ENCODE results near the gene U2SURP.
A peak's percentile ranks its signal among the peaks of the same experiment; 100 is the strongest.
"Not testable (repeated sequence)": the region's sequence is repeated elsewhere in the genome, so short reads cannot be mapped to it uniquely, and the experiment has no call there.

U2SURP gene

GRCh38 chr3:142983318-142983717, 18.1 kb upstream of the U2SURP start:
- H3K4me1 ChIP-seq (ENCODE audit: control insufficient read depth, insufficient read depth, low read length): no peaks in the 10 kb centered on the region
- H3K36me3 ChIP-seq (ENCODE audit: control insufficient read depth, insufficient read depth, low read length): no peaks in the 10 kb centered on the region
- no peak overlapping the region for H3K9ac ChIP-seq (ENCODE audit: low read length)
- H3K27ac ChIP-seq (ENCODE audit: low read depth, low read length): no peak overlapping the region
- H3K27me3 ChIP-seq (ENCODE audit: control insufficient read depth, insufficient read depth, low read length): no peaks in the 10 kb centered on the region
- H3K4me3 ChIP-seq (ENCODE audit: low read length): no peak overlapping the region

DNA sequence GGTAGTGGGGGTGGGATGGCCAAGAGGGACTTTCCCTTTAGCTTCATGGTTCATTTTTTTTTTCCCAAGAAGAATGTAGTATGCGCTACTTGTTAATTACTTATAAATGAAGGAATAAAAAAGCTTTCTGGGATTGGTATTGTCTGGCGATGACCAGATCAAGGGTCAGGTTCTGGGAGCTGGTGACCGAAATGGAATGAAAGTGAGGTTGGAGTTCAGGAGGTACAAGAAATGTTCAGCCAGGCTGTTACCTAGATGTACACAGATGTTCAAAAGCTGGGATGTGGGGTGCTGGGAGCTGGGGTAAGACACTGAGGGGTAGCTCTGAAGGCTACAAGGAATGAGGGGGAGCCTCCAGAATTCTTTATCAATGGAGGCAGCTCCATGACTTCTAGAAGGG, 17.1 kb upstream of the U2SURP start:
- no peaks in the 10 kb centered on the region for H3K36me3 ChIP-seq (ENCODE audit: control insufficient read depth, insufficient read depth, low read length)
- H3K27me3 ChIP-seq (ENCODE audit: control insufficient read depth, insufficient read depth, low read length): no peaks in the 10 kb centered on the region
- H3K27ac ChIP-seq (ENCODE audit: low read depth, low read length): no peak overlapping the region
- H3K9ac ChIP-seq (ENCODE audit: low read length): no peak overlapping the region
- H3K4me1 ChIP-seq (ENCODE audit: control insufficient read depth, insufficient read depth, low read length): no peaks in the 10 kb centered on the region
- no peak overlapping the region for H3K4me3 ChIP-seq (ENCODE audit: low read length)

- Histone ChIP-seq H3K27ac (ENCODE audit: low read depth, low read length) (no peak overlapping the region), H3K4me1 (ENCODE audit: control insufficient read depth, insufficient read depth, low read length) (no peaks in the 10 kb centered on the region), H3K27me3 (ENCODE audit: control insufficient read depth, insufficient read depth, low read length) (no peaks in the 10 kb centered on the region), H3K9ac (ENCODE audit: low read length) (no peak overlapping the region), H3K4me3 (ENCODE audit: low read length) (no peak overlapping the region), H3K36me3 (ENCODE audit: control insufficient read depth, insufficient read depth, low read length) (no peaks in the 10 kb centered on the region)
Observed at GRCh38 chr3:142987080-142987700, 14.2 kb upstream of the U2SURP start.

- no peaks in the 10 kb centered on the region for H3K36me3 ChIP-seq (ENCODE audit: control insufficient read depth, insufficient read depth, low read length)
- no peak overlapping the region for H3K4me3 ChIP-seq (ENCODE audit: low read length)
- no peak overlapping the region for H3K27ac ChIP-seq (ENCODE audit: low read depth, low read length)
- H3K27me3 ChIP-seq (ENCODE audit: control insufficient read depth, insufficient read depth, low read length): no peaks in the 10 kb centered on the region
- H3K9ac ChIP-seq (ENCODE audit: low read length): no peak overlapping the region
- no peaks in the 10 kb centered on the region for H3K4me1 ChIP-seq (ENCODE audit: control insufficient read depth, insufficient read depth, low read length)
Observed at GRCh38 chr3:142987707-142988106, 13.7 kb upstream of the U2SURP start.

- not testable (repeated sequence) for H3K9ac ChIP-seq (ENCODE audit: low read length); H3K36me3 ChIP-seq (ENCODE audit: control insufficient read depth, insufficient read depth, low read length); H3K4me3 ChIP-seq (ENCODE audit: low read length); H3K27ac ChIP-seq (ENCODE audit: low read depth, low read length); H3K27me3 ChIP-seq (ENCODE audit: control insufficient read depth, insufficient read depth, low read length); H3K4me1 ChIP-seq (ENCODE audit: control insufficient read depth, insufficient read depth, low read length)
Observed at GRCh38 chr3:142988221-142988620, 13.1 kb upstream of the U2SURP start.

DNA sequence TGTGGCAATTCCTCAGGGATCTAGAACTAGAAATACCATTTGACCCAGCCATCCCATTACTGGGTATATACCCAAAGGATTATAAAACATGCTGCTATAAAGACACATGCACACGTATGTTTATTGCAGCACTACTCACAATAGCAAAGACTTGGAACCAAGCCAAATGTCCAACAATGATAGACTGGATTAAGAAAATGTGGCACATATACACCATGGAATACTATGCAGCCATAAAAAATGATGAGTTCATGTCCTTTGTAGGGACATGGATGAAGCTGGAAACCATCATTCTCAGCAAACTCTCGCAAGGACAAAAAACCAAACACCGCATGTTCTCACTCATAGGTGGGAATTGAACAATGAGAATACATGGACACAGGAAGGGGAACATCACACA, 12.5 kb upstream of the U2SURP start:
- not testable (repeated sequence) for H3K4me1 ChIP-seq (ENCODE audit: control insufficient read depth, insufficient read depth, low read length); H3K4me3 ChIP-seq (ENCODE audit: low read length); H3K36me3 ChIP-seq (ENCODE audit: control insufficient read depth, insufficient read depth, low read length); H3K27me3 ChIP-seq (ENCODE audit: control insufficient read depth, insufficient read depth, low read length); H3K9ac ChIP-seq (ENCODE audit: low read length); H3K27ac ChIP-seq (ENCODE audit: low read depth, low read length)

- Histone ChIP-seq H3K36me3 (ENCODE audit: control insufficient read depth, insufficient read depth, low read length) (no peaks in the 10 kb centered on the region), H3K4me3 (ENCODE audit: low read length) (no peak overlapping the region), H3K4me1 (ENCODE audit: control insufficient read depth, insufficient read depth, low read length) (no peaks in the 10 kb centered on the region), H3K27ac (ENCODE audit: low read depth, low read length) (no peak overlapping the region), H3K9ac (ENCODE audit: low read length) (no peak overlapping the region), H3K27me3 (ENCODE audit: control insufficient read depth, insufficient read depth, low read length) (no peaks in the 10 kb centered on the region)
Observed at GRCh38 chr3:142990721-142991120, 10.6 kb upstream of the U2SURP start.

- no peaks in the 10 kb centered on the region for H3K27me3 ChIP-seq (ENCODE audit: control insufficient read depth, insufficient read depth, low read length)
- H3K4me1 ChIP-seq (ENCODE audit: control insufficient read depth, insufficient read depth, low read length): no peaks in the 10 kb centered on the region
- no peaks in the 10 kb centered on the region for H3K36me3 ChIP-seq (ENCODE audit: control insufficient read depth, insufficient read depth, low read length)
- H3K9ac ChIP-seq (ENCODE audit: low read length): no peak overlapping the region
- no peak overlapping the region for H3K27ac ChIP-seq (ENCODE audit: low read depth, low read length)
- H3K4me3 ChIP-seq (ENCODE audit: low read length): no peak overlapping the region
Observed at GRCh38 chr3:142992323-142992722, 9.0 kb upstream of the U2SURP start.

- H3K9ac ChIP-seq (ENCODE audit: low read length): no peak overlapping the region
Observed at GRCh38 chr3:142993958-142994442, 7.4 kb upstream of the U2SURP start.

DNA sequence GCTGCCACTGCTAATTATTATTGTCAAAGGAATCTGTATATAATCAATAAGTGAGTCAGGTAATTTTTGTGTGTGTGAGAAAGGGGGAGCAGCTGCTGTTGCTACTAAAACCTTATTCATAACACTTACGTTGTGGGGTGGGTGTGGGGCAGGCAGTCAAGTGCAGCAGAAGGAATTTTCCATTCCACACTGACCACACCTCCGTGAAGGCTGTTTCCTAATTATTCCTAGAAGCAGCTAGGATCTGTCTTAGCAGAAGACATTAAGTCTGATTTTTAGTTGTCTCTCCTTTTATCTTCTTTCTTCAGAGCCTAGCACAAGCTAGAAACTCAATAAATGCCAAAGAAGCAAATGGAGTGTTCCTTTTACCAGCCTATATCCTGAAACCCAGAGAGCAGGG, 4.0 kb upstream of the U2SURP start:
- Histone ChIP-seq H3K36me3 (ENCODE audit: control insufficient read depth, insufficient read depth, low read length) (no peaks in the 10 kb centered on the region), H3K9ac (ENCODE audit: low read length) (no peak overlapping the region), H3K4me3 (ENCODE audit: low read length) (no peak overlapping the region), H3K4me1 (ENCODE audit: control insufficient read depth, insufficient read depth, low read length) (peaks cover 6% of the 10 kb centered on the region), H3K27me3 (ENCODE audit: control insufficient read depth, insufficient read depth, low read length) (no peaks in the 10 kb centered on the region), H3K27ac (ENCODE audit: low read depth, low read length) (no peak overlapping the region)

More at GRCh38 chr3:142993958-142994442, 7.4 kb upstream of the U2SURP start:
- H3K36me3 ChIP-seq (ENCODE audit: control insufficient read depth, insufficient read depth, low read length): no peaks in the 10 kb centered on the region
- no peak overlapping the region for H3K27ac ChIP-seq (ENCODE audit: low read depth, low read length)
- H3K4me1 ChIP-seq (ENCODE audit: control insufficient read depth, insufficient read depth, low read length): no peaks in the 10 kb centered on the region
- no peaks in the 10 kb centered on the region for H3K27me3 ChIP-seq (ENCODE audit: control insufficient read depth, insufficient read depth, low read length)
- no peak overlapping the region for H3K4me3 ChIP-seq (ENCODE audit: low read length)

DNA sequence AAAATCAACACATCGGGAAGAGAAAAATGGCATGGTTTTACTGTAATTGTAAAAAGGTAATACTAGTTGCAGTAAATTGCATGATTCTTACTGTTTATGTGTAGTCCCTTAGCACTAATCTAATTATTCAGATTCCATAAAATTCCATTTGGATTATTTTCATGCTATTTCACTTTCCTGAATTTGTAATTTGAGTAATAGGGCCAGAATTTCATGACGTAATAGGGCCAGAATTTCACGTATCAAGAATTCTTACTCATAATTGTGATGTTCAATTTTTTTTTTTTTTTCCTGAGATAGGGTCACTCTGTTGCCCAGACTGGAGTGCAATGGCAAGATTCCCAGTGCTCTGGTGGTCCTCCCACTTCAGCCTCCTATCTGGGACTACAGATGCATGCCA, 2.9 kb upstream of the U2SURP start:
- H3K4me1 ChIP-seq (ENCODE audit: control insufficient read depth, insufficient read depth, low read length): peaks cover 10% of the 10 kb centered on the region
- H3K27me3 ChIP-seq (ENCODE audit: control insufficient read depth, insufficient read depth, low read length): no peaks in the 10 kb centered on the region
- no peaks in the 10 kb centered on the region for H3K36me3 ChIP-seq (ENCODE audit: control insufficient read depth, insufficient read depth, low read length)
- no peak overlapping the region for H3K4me3 ChIP-seq (ENCODE audit: low read length)
- no peak overlapping the region for H3K27ac ChIP-seq (ENCODE audit: low read depth, low read length)
- H3K9ac ChIP-seq (ENCODE audit: low read length): no peak overlapping the region

GRCh38 chr3:142999881-143000280, 1.5 kb upstream of the U2SURP start:
- Histone ChIP-seq H3K27ac (ENCODE audit: low read depth, low read length) (peak overlapping the region; percentile 85), H3K4me3 (ENCODE audit: low read length) (no peak overlapping the region)

GRCh38 chr3:143000528-143000927, 842 bp upstream of the U2SURP start:
- Histone ChIP-seq H3K9ac (ENCODE audit: low read length) (no peak overlapping the region), H3K27me3 (ENCODE audit: control insufficient read depth, insufficient read depth, low read length) (no peaks in the 10 kb centered on the region)

More at GRCh38 chr3:142999881-143000280, 1.5 kb upstream of the U2SURP start:
- no peak overlapping the region for H3K9ac ChIP-seq (ENCODE audit: low read length)
- no peaks in the 10 kb centered on the region for H3K36me3 ChIP-seq (ENCODE audit: control insufficient read depth, insufficient read depth, low read length)
- no peaks in the 10 kb centered on the region for H3K27me3 ChIP-seq (ENCODE audit: control insufficient read depth, insufficient read depth, low read length)
- H3K4me1 ChIP-seq (ENCODE audit: control insufficient read depth, insufficient read depth, low read length): peaks cover 10% of the 10 kb centered on the region

More at GRCh38 chr3:143000528-143000927, 842 bp upstream of the U2SURP start:
- H3K4me3 ChIP-seq (ENCODE audit: low read length): peak overlapping the region; percentile 88
- H3K27ac ChIP-seq (ENCODE audit: low read depth, low read length): peak overlapping the region; percentile 85
- H3K36me3 ChIP-seq (ENCODE audit: control insufficient read depth, insufficient read depth, low read length): no peaks in the 10 kb centered on the region
- peaks cover 10% of the 10 kb centered on the region for H3K4me1 ChIP-seq (ENCODE audit: control insufficient read depth, insufficient read depth, low read length)

Measured in rectal smooth muscle tissue (tissue), 1 donor.